Measurements from ENCODE around the gene PAM. TPM values are rescaled to one million over a fixed set of nuclear protein-coding genes. Genes with fewer than 3 reads are reported as not detected.

The PAM gene
- total RNA-seq, 1 experiment from 2014 or later = 257 TPM

GRCh38 chr5:102772273-102772672 is 17.2 kb downstream of the PAM start:
- H3K79me2 ChIP-seq (ENCODE audit: insufficient read depth, low read length) = peaks cover 87% of the 10 kb centered on the region
- ChIA-PET RAD21 (ENCODE audit: low non-redundant PET in 1 of 2, low total read pairs in 2 of 2, uncharacterized antibody in 2 of 2, unreplicated experiment in 2 of 2) (no interaction called here), POLR2A (no interaction called here), CTCF (interaction anchor here (1.0 kb wide), 1 partner anchor 8 kb away, joined by 4 read pairs; no protein-coding TSS in a partner anchor)
- H4K20me1 ChIP-seq (ENCODE audit: insufficient read depth) = no peaks in the 10 kb centered on the region
- ATAC-seq = no peak
- H3K9ac ChIP-seq (ENCODE audit: low read length) = no peak overlapping the region
- no peaks in the 10 kb centered on the region for H3K9me3 ChIP-seq (ENCODE audit: control insufficient read depth in 1 of 2, insufficient read depth in 1 of 2, low read depth in 1 of 2, low read length in 2 of 2)
- H3K9me2 ChIP-seq (ENCODE audit: insufficient read depth) = no peaks in the 10 kb centered on the region
- H2AFZ ChIP-seq (ENCODE audit: low read depth, low read length, poor library complexity, severe bottlenecking) = no peak overlapping the region
- no peaks in the 10 kb centered on the region for H3K27me3 ChIP-seq (ENCODE audit: insufficient read depth, low read length)
- H3K27ac ChIP-seq (ENCODE audit: low read depth, low read length) = no peak overlapping the region
- intact Hi-C loops (cut with micrococcal nuclease) = loop anchor here (10.0 kb wide), 1 partner anchor 353 kb away; the partner anchor contains the start of genes GIN1 and PPIP5K2
- TF ChIP-seq CBX3 (IDR thresholded peaks at IDR 0.05; ENCODE audit: low read depth) = no peak
- no peak for TF ChIP-seq JUND (IDR thresholded peaks at IDR 0.05)
- TF ChIP-seq ZFX (IDR thresholded peaks at IDR 0.05) = no peak
- no peak for TF ChIP-seq EZH2phosphoT487 (IDR thresholded peaks at IDR 0.05; ENCODE audit: borderline replicate concordance)
- TF ChIP-seq ZNF274 (IDR thresholded peaks at IDR 0.05; ENCODE audit: low read depth, low read length) = no peak
- TF ChIP-seq, protein P1, sequence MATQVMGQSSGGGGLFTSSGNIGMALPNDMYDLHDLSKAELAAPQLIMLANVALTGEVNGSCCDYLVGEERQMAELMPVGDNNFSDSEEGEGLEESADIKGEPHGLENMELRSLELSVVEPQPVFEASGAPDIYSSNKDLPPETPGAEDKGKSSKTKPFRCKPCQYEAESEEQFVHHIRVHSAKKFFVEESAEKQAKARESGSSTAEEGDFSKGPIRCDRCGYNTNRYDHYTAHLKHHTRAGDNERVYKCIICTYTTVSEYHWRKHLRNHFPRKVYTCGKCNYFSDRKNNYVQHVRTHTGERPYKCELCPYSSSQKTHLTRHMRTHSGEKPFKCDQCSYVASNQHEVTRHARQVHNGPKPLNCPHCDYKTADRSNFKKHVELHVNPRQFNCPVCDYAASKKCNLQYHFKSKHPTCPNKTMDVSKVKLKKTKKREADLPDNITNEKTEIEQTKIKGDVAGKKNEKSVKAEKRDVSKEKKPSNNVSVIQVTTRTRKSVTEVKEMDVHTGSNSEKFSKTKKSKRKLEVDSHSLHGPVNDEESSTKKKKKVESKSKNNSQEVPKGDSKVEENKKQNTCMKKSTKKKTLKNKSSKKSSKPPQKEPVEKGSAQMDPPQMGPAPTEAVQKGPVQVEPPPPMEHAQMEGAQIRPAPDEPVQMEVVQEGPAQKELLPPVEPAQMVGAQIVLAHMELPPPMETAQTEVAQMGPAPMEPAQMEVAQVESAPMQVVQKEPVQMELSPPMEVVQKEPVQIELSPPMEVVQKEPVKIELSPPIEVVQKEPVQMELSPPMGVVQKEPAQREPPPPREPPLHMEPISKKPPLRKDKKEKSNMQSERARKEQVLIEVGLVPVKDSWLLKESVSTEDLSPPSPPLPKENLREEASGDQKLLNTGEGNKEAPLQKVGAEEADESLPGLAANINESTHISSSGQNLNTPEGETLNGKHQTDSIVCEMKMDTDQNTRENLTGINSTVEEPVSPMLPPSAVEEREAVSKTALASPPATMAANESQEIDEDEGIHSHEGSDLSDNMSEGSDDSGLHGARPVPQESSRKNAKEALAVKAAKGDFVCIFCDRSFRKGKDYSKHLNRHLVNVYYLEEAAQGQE (IDR thresholded peaks at IDR 0.05; ENCODE audit: low read depth) = no peak
- no peak for TF ChIP-seq SIN3A (IDR thresholded peaks at IDR 0.05; ENCODE audit: low read depth)
- no peak for TF ChIP-seq RAD21 (IDR thresholded peaks at IDR 0.05; ENCODE audit: low read depth)
- TF ChIP-seq FOSL1 (IDR thresholded peaks at IDR 0.05; ENCODE audit: low read depth) = no peak
- no peak for TF ChIP-seq ELF1 (IDR thresholded peaks at IDR 0.05; ENCODE audit: borderline replicate concordance, low read depth)
- TF ChIP-seq YY1 (IDR thresholded peaks at IDR 0.05; ENCODE audit: extremely low read depth, insufficient replicate concordance, low read depth, low read length) = no peak
- no peak for TF ChIP-seq ZBTB33 (IDR thresholded peaks at IDR 0.05; ENCODE audit: extremely low read depth, insufficient replicate concordance, low read length)
- TF ChIP-seq, protein P2, sequence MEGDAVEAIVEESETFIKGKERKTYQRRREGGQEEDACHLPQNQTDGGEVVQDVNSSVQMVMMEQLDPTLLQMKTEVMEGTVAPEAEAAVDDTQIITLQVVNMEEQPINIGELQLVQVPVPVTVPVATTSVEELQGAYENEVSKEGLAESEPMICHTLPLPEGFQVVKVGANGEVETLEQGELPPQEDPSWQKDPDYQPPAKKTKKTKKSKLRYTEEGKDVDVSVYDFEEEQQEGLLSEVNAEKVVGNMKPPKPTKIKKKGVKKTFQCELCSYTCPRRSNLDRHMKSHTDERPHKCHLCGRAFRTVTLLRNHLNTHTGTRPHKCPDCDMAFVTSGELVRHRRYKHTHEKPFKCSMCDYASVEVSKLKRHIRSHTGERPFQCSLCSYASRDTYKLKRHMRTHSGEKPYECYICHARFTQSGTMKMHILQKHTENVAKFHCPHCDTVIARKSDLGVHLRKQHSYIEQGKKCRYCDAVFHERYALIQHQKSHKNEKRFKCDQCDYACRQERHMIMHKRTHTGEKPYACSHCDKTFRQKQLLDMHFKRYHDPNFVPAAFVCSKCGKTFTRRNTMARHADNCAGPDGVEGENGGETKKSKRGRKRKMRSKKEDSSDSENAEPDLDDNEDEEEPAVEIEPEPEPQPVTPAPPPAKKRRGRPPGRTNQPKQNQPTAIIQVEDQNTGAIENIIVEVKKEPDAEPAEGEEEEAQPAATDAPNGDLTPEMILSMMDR (IDR thresholded peaks at IDR 0.05 in 2 of 3, conservative IDR thresholded peaks at IDR 0.05 in 1 of 3; ENCODE audit: borderline replicate concordance in 1 of 3, insufficient read depth in 1 of 3, low read depth in 2 of 3, low read length in 2 of 3) = no peak
- TF ChIP-seq, protein P3, sequence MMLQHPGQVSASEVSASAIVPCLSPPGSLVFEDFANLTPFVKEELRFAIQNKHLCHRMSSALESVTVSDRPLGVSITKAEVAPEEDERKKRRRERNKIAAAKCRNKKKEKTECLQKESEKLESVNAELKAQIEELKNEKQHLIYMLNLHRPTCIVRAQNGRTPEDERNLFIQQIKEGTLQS (IDR thresholded peaks at IDR 0.05) = no peak
- TF ChIP-seq POLR2AphosphoS5 (IDR thresholded peaks at IDR 0.05; ENCODE audit: low read depth, low read length) = no peak
- TF ChIP-seq EZH2 (IDR thresholded peaks at IDR 0.05) = no peak
- TF ChIP-seq, protein P4, sequence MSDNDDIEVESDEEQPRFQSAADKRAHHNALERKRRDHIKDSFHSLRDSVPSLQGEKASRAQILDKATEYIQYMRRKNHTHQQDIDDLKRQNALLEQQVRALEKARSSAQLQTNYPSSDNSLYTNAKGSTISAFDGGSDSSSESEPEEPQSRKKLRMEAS (IDR thresholded peaks at IDR 0.05) = no peak
- no peak for TF ChIP-seq CEBPB (IDR thresholded peaks at IDR 0.05; ENCODE audit: low read depth)
- no peak for TF ChIP-seq EGR1 (IDR thresholded peaks at IDR 0.05; ENCODE audit: low read depth)
- no peak for TF ChIP-seq POLR2A (IDR thresholded peaks at IDR 0.05; ENCODE audit: borderline replicate concordance, extremely low read depth, insufficient read depth, insufficient read length)
- BruUV-seq (replicated peaks) = no TSS peak
- no peak for DNase-seq (ENCODE audit: low read depth, low spot score)
- H3K4me3 ChIP-seq (replicated peaks in 1 of 2; ENCODE audit: low read depth in 1 of 2, low read length in 2 of 2) = no peak overlapping the region
- H3K4me2 ChIP-seq (ENCODE audit: low read length) = no peak overlapping the region
- H3K36me3 ChIP-seq (ENCODE audit: control insufficient read depth in 1 of 2, insufficient read depth in 2 of 2, low read length in 2 of 2) = no peaks in the 10 kb centered on the region
- 0 out of 4 replicates have a peak, but pooled peaks cover 0 to 4% of the 10 kb centered on the region in 2 experiments for H3K4me1 ChIP-seq (ENCODE audit: control insufficient read depth in 1 of 2, insufficient read depth in 2 of 2, low read length in 2 of 2)
